ENCODE data around the gene BCL7A.

Gene BCL7A

DNA sequence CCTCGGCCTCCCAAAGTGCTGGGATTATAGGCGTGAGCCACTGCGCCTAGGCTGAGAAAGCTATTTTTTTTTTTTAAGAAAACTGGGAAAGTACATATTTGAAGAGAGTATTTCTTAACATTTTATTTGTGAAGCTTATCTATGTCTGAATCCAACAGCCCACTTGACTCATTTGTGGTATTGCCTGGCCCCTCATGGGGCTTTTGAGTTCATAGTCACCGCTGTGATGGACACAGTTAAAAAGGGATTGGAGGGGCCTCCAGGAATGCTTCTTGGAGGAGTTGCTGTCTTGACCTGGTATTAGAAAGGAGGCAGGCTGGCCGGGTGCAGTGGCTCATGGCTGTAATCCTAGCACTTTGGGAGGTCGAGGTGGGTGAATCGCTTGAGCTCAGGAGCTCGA is 26.5 kb downstream of the BCL7A start:
- Histone ChIP-seq H3K4me2 (ENCODE audit: low read length) (no peak overlapping the region), H4K20me1 (ENCODE audit: control insufficient read depth, insufficient read depth, low read depth, low read length) (no peaks in the 10 kb centered on the region; the same call in 1 of the 2 replicates)

DNA sequence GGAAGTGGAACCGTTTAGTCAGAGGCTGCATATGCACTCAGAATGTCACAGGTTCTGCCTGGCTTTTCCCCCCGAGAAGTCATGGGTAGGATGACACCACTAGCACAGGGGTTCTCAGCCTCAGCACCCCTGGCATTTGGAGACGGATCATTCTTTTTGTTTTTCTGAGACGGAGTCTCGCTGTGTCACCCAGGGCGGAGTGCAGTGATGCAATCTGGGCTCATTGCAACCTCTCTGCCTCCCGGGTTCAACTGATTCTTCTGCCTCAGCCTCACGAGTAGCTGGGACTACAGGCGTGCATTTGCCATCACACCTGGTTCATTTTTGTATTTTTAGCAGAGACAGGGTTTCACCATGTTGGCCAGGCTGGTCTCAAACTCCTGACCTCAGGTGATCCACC is 28.1 kb downstream of the BCL7A start:
- Histone ChIP-seq H3K9me3 (ENCODE audit: control insufficient read depth, insufficient read depth, low read length) (no peaks in the 10 kb centered on the region), H3K9me2 (replicated peaks; ENCODE audit: control insufficient read depth, low read length) (no peaks in the 10 kb centered on the region), H3K79me2 (ENCODE audit: control insufficient read depth, low read length) (peaks cover 26% of the 10 kb centered on the region), H4K20me1 (ENCODE audit: control insufficient read depth, insufficient read depth, low read depth, low read length) (peaks cover 5% of the 10 kb centered on the region; the same call in 1 of the 2 replicates), H3K36me3 (ENCODE audit: control insufficient read depth, low read length) (peaks cover 79% of the 10 kb centered on the region), H3F3A (ENCODE audit: control insufficient read depth, insufficient read depth) (peaks cover 28% of the 10 kb centered on the region), H3K4me2 (ENCODE audit: low read length) (no peak overlapping the region), H3K4me3 (ENCODE audit: low read length) (no peak overlapping the region), H3K27ac (ENCODE audit: low read depth, low read length) (no peak overlapping the region), H3K4me1 (ENCODE audit: control insufficient read depth, low read length) (no peaks in the 10 kb centered on the region), H3K27me3 (ENCODE audit: control insufficient read depth, low read length) (no peaks in the 10 kb centered on the region)
- no peak for TF ChIP-seq EZH2phosphoT487 (IDR thresholded peaks at IDR 0.05; ENCODE audit: borderline replicate concordance, low read length)
- TF ChIP-seq, protein P1, sequence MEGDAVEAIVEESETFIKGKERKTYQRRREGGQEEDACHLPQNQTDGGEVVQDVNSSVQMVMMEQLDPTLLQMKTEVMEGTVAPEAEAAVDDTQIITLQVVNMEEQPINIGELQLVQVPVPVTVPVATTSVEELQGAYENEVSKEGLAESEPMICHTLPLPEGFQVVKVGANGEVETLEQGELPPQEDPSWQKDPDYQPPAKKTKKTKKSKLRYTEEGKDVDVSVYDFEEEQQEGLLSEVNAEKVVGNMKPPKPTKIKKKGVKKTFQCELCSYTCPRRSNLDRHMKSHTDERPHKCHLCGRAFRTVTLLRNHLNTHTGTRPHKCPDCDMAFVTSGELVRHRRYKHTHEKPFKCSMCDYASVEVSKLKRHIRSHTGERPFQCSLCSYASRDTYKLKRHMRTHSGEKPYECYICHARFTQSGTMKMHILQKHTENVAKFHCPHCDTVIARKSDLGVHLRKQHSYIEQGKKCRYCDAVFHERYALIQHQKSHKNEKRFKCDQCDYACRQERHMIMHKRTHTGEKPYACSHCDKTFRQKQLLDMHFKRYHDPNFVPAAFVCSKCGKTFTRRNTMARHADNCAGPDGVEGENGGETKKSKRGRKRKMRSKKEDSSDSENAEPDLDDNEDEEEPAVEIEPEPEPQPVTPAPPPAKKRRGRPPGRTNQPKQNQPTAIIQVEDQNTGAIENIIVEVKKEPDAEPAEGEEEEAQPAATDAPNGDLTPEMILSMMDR (IDR thresholded peaks at IDR 0.05; ENCODE audit: low read depth, low read length, poor library complexity, severe bottlenecking) = no peak

More for the DNA sequence above, 26.5 kb downstream of the BCL7A start:
- peaks cover 77% of the 10 kb centered on the region for H3K36me3 ChIP-seq (ENCODE audit: control insufficient read depth, low read length)
- peaks cover 25% of the 10 kb centered on the region for H3K79me2 ChIP-seq (ENCODE audit: control insufficient read depth, low read length)
- TF ChIP-seq, protein P1 (IDR thresholded peaks at IDR 0.05; ENCODE audit: low read depth, low read length, poor library complexity, severe bottlenecking) = no peak
- TF ChIP-seq EZH2phosphoT487 (IDR thresholded peaks at IDR 0.05; ENCODE audit: borderline replicate concordance, low read length) = no peak
- H3K9me2 ChIP-seq (replicated peaks; ENCODE audit: control insufficient read depth, low read length) = no peaks in the 10 kb centered on the region
- H3K9me3 ChIP-seq (ENCODE audit: control insufficient read depth, insufficient read depth, low read length) = no peaks in the 10 kb centered on the region
- H3K4me1 ChIP-seq (ENCODE audit: control insufficient read depth, low read length) = no peaks in the 10 kb centered on the region
- peaks cover 19% of the 10 kb centered on the region for H3F3A ChIP-seq (ENCODE audit: control insufficient read depth, insufficient read depth)
- no peaks in the 10 kb centered on the region for H3K27me3 ChIP-seq (ENCODE audit: control insufficient read depth, low read length)
- H3K27ac ChIP-seq (ENCODE audit: low read depth, low read length) = no peak overlapping the region
- no peak overlapping the region for H3K4me3 ChIP-seq (ENCODE audit: low read length)

DNA sequence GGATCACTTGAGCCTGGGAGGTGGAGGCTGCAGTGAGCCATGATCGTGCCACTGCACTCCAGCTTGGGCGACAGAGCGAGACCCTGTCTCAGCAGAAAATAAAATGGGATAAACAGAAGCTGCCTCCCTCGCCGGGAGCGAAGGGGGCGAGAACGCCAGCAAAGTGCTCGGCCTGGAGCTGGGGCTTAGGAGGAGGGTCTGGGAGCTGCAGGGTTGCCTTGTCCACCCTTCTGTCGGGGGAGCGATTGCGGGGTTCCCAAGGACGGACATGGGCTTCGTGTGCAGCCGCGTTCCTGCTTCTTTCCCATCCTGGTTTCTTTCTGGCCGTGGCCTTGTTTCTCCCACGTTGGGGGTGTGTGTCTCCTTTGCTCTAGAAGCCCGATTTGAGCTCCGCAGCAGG is 29.0 kb downstream of the BCL7A start:
- TF ChIP-seq, protein P1 (IDR thresholded peaks at IDR 0.05; ENCODE audit: low read depth, low read length, poor library complexity, severe bottlenecking) = no peak
- TF ChIP-seq EZH2phosphoT487 (IDR thresholded peaks at IDR 0.05; ENCODE audit: borderline replicate concordance, low read length) = no peak
- no peaks in the 10 kb centered on the region for H3K9me3 ChIP-seq (ENCODE audit: control insufficient read depth, insufficient read depth, low read length)
- H3K9me2 ChIP-seq (replicated peaks; ENCODE audit: control insufficient read depth, low read length) = no peaks in the 10 kb centered on the region
- H3F3A ChIP-seq (ENCODE audit: control insufficient read depth, insufficient read depth) = peaks cover 26% of the 10 kb centered on the region
- peaks cover 79% of the 10 kb centered on the region for H3K36me3 ChIP-seq (ENCODE audit: control insufficient read depth, low read length)
- no peaks in the 10 kb centered on the region for H3K4me1 ChIP-seq (ENCODE audit: control insufficient read depth, low read length)
- peaks cover 11% of the 10 kb centered on the region; the same call in 1 of the 2 replicates for H4K20me1 ChIP-seq (ENCODE audit: control insufficient read depth, insufficient read depth, low read depth, low read length)
- no peak overlapping the region for H3K4me2 ChIP-seq (ENCODE audit: low read length)
- H3K27me3 ChIP-seq (ENCODE audit: control insufficient read depth, low read length) = no peaks in the 10 kb centered on the region
- no peak overlapping the region for H3K4me3 ChIP-seq (ENCODE audit: low read length)
- H3K79me2 ChIP-seq (ENCODE audit: control insufficient read depth, low read length) = peaks cover 28% of the 10 kb centered on the region
- H3K27ac ChIP-seq (ENCODE audit: low read depth, low read length) = no peak overlapping the region
